Stomach smooth muscle (tissue), 2 donors: Measurements from ENCODE around the gene RNU4-1.
A peak's percentile ranks its signal among the peaks of the same experiment; 100 is the strongest.

Experiments used
- H3K27ac ChIP-seq: one replicate; pipeline ENCODE4 v1.7.0; 2013; ENCODE audit warnings: mild to moderate bottlenecking, low read length, inconsistent platforms
- H3K27me3 ChIP-seq, 2 donors: one replicate each; pipeline ENCODE4 v1.7.0; 2013; ENCODE audit warnings: low read length in 2 of 2; ENCODE audit not compliant: insufficient read depth in 2 of 2, control insufficient read depth in 1 of 2
- H3K36me3 ChIP-seq, 2 donors: one replicate each; pipeline ENCODE4 v1.7.0; 2013; ENCODE audit warnings: low read length in 2 of 2; ENCODE audit not compliant: control insufficient read depth in 2 of 2, insufficient read depth in 2 of 2
- H3K4me1 ChIP-seq: one replicate; pipeline ENCODE4 v1.7.0; 2013; ENCODE audit warnings: low read length; ENCODE audit not compliant: control insufficient read depth, insufficient read depth
- H3K4me3 ChIP-seq, 2 donors: one replicate each; pipeline ENCODE4 v1.7.0; 2013; ENCODE audit warnings: low read length in 2 of 2
- H3K9ac ChIP-seq, 2 donors: one replicate each; pipeline ENCODE4 v1.7.0; 2013; ENCODE audit warnings: low read length in 2 of 2, mild to moderate bottlenecking in 1 of 2
- H3K9me3 ChIP-seq, 2 donors: one replicate each; pipeline ENCODE4 v1.7.0; 2013; ENCODE audit warnings: low read length in 2 of 2; ENCODE audit not compliant: control insufficient read depth in 2 of 2
- donor health status: healthy.
- donor health status: Pancreatic carcinoma.

The RNU4-1 gene

GRCh38 chr12:120324841-120325417 is 31.9 kb upstream of the RNU4-1 start:
- H3K9me3 ChIP-seq = no peaks in the 10 kb centered on the region
- H3K27me3 ChIP-seq = peaks cover 0 to 2% of the 10 kb centered on the region in 2 donors
- no peaks in the 10 kb centered on the region for H3K4me1 ChIP-seq
- no peak overlapping the region for H3K9ac ChIP-seq
- H3K36me3 ChIP-seq = no peaks in the 10 kb centered on the region
- H3K27ac ChIP-seq = no peak overlapping the region
- H3K4me3 ChIP-seq = no peak overlapping the region

- Histone ChIP-seq H3K36me3 (no peaks in the 10 kb centered on the region), H3K27ac (no peak overlapping the region), H3K4me3 (no peak overlapping the region), H3K27me3 (peaks cover 0 to 2% of the 10 kb centered on the region in 2 donors), H3K9ac (no peak overlapping the region), H3K4me1 (no peaks in the 10 kb centered on the region), H3K9me3 (no peaks in the 10 kb centered on the region)
Measured at GRCh38 chr12:120323772-120324171, 30.7 kb upstream of the RNU4-1 start.

DNA sequence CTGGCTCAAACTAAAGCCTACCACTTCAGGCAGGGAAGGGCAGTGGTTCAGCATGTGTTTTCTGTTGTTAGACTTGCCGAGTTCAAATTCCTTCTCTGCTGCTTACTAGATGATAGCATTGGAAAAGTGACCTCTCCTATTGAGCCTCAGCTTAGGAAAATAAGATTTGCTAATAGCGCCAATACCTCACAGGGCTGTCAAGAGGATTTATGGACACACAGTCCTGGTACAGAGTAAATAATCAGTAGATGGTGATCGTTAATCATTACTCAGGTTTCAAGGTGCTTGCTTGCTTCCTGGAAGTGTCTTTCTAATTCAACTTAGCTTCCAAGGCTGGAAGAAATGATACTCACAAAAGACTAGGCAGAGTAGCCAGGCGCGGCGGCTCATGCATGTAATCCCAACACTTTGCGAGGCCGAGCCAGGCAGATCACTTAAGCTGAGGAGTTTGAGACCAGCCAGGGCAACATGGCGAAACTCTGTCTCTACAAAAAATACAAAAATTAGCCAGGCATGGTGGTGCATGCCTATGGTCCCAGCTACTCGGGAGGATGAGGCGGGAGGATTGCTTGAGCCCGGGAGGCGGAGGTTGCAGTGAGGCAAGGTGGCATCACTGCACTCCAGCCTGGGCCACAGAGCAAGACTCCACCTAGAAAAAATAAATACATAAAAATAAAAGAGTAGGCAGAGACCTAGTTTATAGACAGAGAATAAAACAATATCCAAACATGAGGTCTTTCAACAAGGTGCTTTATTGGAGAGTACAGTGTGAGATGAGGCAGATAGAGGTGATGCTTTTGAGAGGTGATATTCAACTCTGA is 28.6 kb upstream of the RNU4-1 start:
- no peak overlapping the region for H3K9ac ChIP-seq
- H3K36me3 ChIP-seq = no peaks in the 10 kb centered on the region
- peaks cover 7% of the 10 kb centered on the region for H3K4me1 ChIP-seq
- H3K4me3 ChIP-seq = no peak overlapping the region
- H3K27ac ChIP-seq = no peak overlapping the region
- no peaks in the 10 kb centered on the region for H3K9me3 ChIP-seq
- peaks cover 0 to 2% of the 10 kb centered on the region in 2 donors for H3K27me3 ChIP-seq

- peaks cover 7% of the 10 kb centered on the region for H3K4me1 ChIP-seq
- H3K4me3 ChIP-seq = peak overlapping the region; percentile 84 to 89
- H3K9ac ChIP-seq = peak overlapping the region; percentile 65 to 83
- H3K27ac ChIP-seq = peak overlapping the region; percentile 70
- no peaks in the 10 kb centered on the region for H3K9me3 ChIP-seq
- no peaks in the 10 kb centered on the region for H3K36me3 ChIP-seq
- H3K27me3 ChIP-seq = peaks cover 0 to 2% of the 10 kb centered on the region in 2 donors
Measured at GRCh38 chr12:120317224-120318105, 24.4 kb upstream of the RNU4-1 start.

DNA sequence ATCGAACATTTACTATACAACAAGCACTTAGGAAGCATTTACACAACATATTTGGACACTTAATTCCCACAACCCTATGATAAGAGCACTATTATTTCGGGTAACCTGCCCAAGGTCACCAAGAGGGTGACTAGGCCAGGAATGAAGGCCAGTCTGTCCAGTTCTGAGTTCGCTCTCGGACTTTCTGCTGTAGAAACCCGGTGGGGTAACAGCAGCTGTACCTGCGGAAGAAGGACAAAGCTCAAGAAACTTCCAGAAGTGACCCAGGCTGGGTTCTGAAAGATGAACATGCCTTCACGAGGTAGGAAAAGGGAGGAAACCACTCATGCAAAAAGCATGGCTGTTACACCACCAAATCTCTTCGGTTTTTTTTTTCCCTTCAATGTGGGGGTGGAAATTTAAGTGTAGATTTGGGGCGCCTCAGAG is 23.8 kb upstream of the RNU4-1 start:
- H3K9ac ChIP-seq = peak overlapping the region; percentile 65 to 83
- H3K4me1 ChIP-seq = peaks cover 7% of the 10 kb centered on the region
- H3K36me3 ChIP-seq = no peaks in the 10 kb centered on the region
- peaks cover 0 to 2% of the 10 kb centered on the region in 2 donors for H3K27me3 ChIP-seq
- no peaks in the 10 kb centered on the region for H3K9me3 ChIP-seq
- H3K27ac ChIP-seq = peak overlapping the region; percentile 70
- H3K4me3 ChIP-seq = peak overlapping the region; percentile 84 to 89

DNA sequence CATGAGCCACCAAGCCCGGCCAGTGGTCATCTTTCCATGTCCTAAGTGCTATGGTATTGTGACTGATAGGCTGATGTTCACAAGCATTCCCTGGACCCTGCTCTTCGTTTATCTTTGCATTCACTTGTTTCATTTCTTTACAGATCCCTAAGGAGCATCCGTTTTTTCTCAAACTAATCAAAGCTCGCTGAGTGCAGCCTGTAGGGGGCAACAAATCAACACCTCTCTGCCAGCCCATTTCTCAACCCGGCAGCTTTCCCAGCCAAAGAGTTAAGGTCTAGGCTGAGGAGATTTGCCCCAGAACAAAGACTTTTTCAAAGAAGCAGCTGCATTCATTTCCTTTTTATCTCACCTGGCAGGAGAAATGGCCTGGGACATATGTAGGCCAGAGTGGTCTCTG is 21.2 kb upstream of the RNU4-1 start:
- Histone ChIP-seq H3K4me3 (no peak overlapping the region), H3K27me3 (no peaks in the 10 kb centered on the region), H3K9me3 (no peaks in the 10 kb centered on the region)

DNA sequence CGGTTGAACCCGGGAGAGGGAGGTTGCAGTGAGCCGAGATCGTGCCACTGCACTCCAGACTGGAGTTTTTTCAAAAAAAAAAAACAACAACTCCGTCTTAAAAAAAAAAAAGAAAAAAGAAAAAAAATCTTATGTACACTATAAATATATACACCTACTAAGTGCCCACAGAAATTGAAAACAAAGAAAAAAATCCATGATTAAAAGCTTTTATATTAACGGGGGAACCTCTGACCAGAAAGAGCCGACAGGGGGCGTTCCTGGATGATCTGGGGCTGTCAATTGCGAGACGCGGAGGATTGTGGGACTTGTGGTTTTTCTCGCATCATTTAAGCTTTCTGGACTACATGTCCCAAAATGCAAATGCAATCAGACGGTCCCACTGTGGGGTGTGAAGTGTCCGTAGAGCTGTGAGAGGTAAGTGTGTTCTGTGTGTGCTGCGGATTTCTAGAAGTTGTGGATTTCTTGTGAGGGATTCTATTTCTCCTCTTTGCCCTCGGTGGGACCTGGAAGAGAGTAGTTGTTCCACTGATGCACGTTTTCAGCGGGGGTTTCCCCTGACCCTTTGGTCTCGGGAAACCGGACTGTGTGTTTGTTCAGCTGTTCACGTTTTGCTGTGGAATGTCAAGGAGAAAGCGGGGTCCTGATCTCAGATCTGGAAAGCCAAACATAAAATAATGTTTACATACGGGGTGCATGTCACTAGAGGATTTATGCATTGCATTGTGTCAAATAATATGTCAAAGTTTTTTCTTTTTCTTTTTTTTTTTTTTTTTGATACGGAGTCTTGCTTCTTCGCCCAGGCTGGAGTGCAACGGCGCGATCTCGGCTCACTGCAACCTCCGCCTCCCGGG is 9.2 kb upstream of the RNU4-1 start, which contains the start of gene SIRT4:
SIRT4 (plus strand) TSS at position 360 of the 854 bp plus-strand sequence. CDS start 1,241 bp downstream, outside the sequence.
- H3K9me3 ChIP-seq = no peaks in the 10 kb centered on the region
- H3K27ac ChIP-seq = peak within 1 kb of the TSS; percentile 76
- H3K4me1 ChIP-seq = peaks cover 2% of the 10 kb centered on the region

More for the DNA sequence above, 21.2 kb upstream of the RNU4-1 start:
- H3K4me1 ChIP-seq = peaks cover 7% of the 10 kb centered on the region
- H3K36me3 ChIP-seq = no peaks in the 10 kb centered on the region
- no peak overlapping the region for H3K27ac ChIP-seq
- H3K9ac ChIP-seq = no peak overlapping the region

GRCh38 chr12:120292411-120292660 is 701 bp downstream of the RNU4-1 start:
- H3K9me3 ChIP-seq = no peaks in the 10 kb centered on the region
- H3K36me3 ChIP-seq = no peaks in the 10 kb centered on the region
- peak overlapping the region; percentile 78 to 100 for H3K9ac ChIP-seq
- H3K27me3 ChIP-seq = no peaks in the 10 kb centered on the region
- peak overlapping the region; percentile 65 to 82 for H3K4me3 ChIP-seq
- peaks cover 13% of the 10 kb centered on the region for H3K4me1 ChIP-seq
- H3K27ac ChIP-seq = peak overlapping the region; percentile 100

More for the DNA sequence above, 9.2 kb upstream of the RNU4-1 start, which contains the start of gene SIRT4:
- Histone ChIP-seq H3K4me3 (peak within 1 kb of the TSS; percentile 85 to 94), H3K36me3 (no peaks in the 10 kb centered on the region), H3K27me3 (no peaks in the 10 kb centered on the region), H3K9ac (peak within 1 kb of the TSS; percentile 36 to 92)

DNA sequence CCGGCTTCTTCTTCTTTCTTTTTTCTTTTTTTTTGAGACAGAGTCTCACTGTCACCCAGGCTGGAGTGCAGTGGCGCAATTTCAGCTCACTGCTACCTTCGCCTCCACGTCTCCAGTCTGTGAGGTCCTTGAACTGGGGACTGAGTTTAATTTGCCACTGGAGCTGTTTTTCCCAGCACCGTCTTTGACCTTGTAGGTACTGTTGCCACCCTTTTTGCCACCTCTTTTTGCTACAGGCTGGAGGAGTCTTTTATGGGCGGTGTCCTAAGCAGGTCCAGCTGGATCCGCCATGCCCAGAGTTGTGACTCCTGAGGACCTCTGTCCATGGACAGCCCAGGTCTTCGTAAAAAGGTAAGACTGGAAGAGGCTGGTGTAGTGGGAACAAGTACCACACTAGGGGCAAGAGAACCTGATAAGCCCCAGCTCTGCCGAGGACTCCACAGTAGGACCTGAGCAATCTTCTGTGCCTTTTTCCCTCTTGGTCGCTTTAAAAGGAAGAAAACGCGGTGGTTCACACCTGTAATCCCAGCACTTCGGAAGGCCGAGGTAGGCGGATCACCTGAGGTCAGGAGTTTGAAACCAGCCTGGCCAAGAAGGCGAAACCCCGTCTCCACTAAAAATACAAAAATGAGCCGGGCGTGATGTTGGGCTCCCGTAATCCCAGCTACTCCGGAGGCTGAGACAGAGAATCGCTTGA is 2.3 kb downstream of the RNU4-1 start:
- H3K9me3 ChIP-seq = no peaks in the 10 kb centered on the region
- H3K9ac ChIP-seq = peak overlapping the region; percentile 22 to 78
- H3K4me1 ChIP-seq = peaks cover 13% of the 10 kb centered on the region
- H3K36me3 ChIP-seq = no peaks in the 10 kb centered on the region
- H3K4me3 ChIP-seq = peak overlapping the region; percentile 38 to 50
- H3K27me3 ChIP-seq = no peaks in the 10 kb centered on the region
- peak overlapping the region; percentile 100 for H3K27ac ChIP-seq
